DND-41 (cell line): ENCODE measurements around the gene NCOA3.

ENCODE experiments used
- ATAC-seq: fragments of 200-7000 bp; cut with Tn5 transposase; 3 replicates; pipeline ENCODE4 v1.9.1; 2021; ENCODE audit warnings: low read depth; ENCODE audit not compliant: insufficient read depth
- DNase-seq: peaks from one replicate; pipeline ENCODE4 v3.0.0-alpha.2; 2020
- H2AFZ ChIP-seq: 2 replicates; pipeline ENCODE4 v1.6.0; 2012; ENCODE audit warnings: low read depth, low read length
- H3K27ac ChIP-seq: 2 replicates; pipeline ENCODE4 v1.5.1; 2012; ENCODE audit warnings: low read length, inconsistent platforms
- H3K27me3 ChIP-seq: fragments of 200-600 bp; sonication (generic); 2 replicates; pipeline ENCODE4 v1.6.0; 2012; ENCODE audit warnings: low read length, mild to moderate bottlenecking, inconsistent platforms; ENCODE audit not compliant: insufficient read depth, poor library complexity
- H3K36me3 ChIP-seq: 2 replicates; pipeline ENCODE4 v1.5.1; 2012; ENCODE audit warnings: low read length, inconsistent platforms; ENCODE audit not compliant: insufficient read depth
- H3K4me1 ChIP-seq: 2 replicates; pipeline ENCODE4 v1.5.1; 2012; ENCODE audit warnings: mild to moderate bottlenecking, low read length; ENCODE audit not compliant: insufficient read depth
- H3K4me2 ChIP-seq: 2 replicates; pipeline ENCODE4 v1.6.0; 2012; ENCODE audit warnings: mild to moderate bottlenecking, moderate library complexity, low read length, inconsistent platforms; ENCODE audit not compliant: insufficient read depth
- H3K4me3 ChIP-seq, 2 experiments: fragments of 200-600 bp in 1 of 2; shearing (Covaris generic) in 1 of 2; 2 replicates each; pipeline ENCODE4 v1.5.1; 2012 to 2016; ENCODE audit warnings: inconsistent platforms in 2 of 2, low read length in 2 of 2, mild to moderate bottlenecking in 2 of 2, low read depth in 1 of 2, moderate library complexity in 1 of 2
- H3K79me2 ChIP-seq: 2 replicates; pipeline ENCODE4 v1.6.0; 2012; ENCODE audit warnings: low read length, inconsistent platforms; ENCODE audit not compliant: insufficient read depth
- H3K9ac ChIP-seq: 2 replicates; pipeline ENCODE4 v1.6.0; 2012; ENCODE audit warnings: low read depth, mild to moderate bottlenecking, inconsistent platforms, low read length, moderate library complexity
- H3K9me3 ChIP-seq: 2 replicates; pipeline ENCODE4 v1.5.1; 2012; ENCODE audit warnings: low read length, moderate library complexity, mild to moderate bottlenecking, inconsistent platforms; ENCODE audit not compliant: insufficient read depth, severe bottlenecking
- H4K20me1 ChIP-seq: 2 replicates; pipeline ENCODE4 v1.6.0; 2012; ENCODE audit warnings: low read length; ENCODE audit not compliant: insufficient read depth
- CTCF ChIP-seq: IDR thresholded peaks from 2 replicates; pipeline ENCODE4 v1.5.1; 2012; ENCODE audit warnings: borderline replicate concordance, low read length, moderate library complexity, mild to moderate bottlenecking; ENCODE audit not compliant: poor library complexity, severe bottlenecking; ENCODE audit errors: extremely low read depth
- EZH2 ChIP-seq: IDR thresholded peaks from 3 replicates; pipeline ENCODE4 v1.6.1; 2012; ENCODE audit warnings: borderline replicate concordance, low read depth, mild to moderate bottlenecking, moderate library complexity, low read length, inconsistent platforms; ENCODE audit not compliant: severe bottlenecking

The NCOA3 gene

GRCh38 chr20:47534405-47534804, 32.7 kb downstream of the NCOA3 start:
- no peaks in the 10 kb centered on the region for H3K36me3 ChIP-seq
- peaks cover 54% of the 10 kb centered on the region for H3K79me2 ChIP-seq
- H3K4me2 ChIP-seq: no peak overlapping the region

GRCh38 chr20:47535088-47535487, 33.4 kb downstream of the NCOA3 start:
- Histone ChIP-seq H2AFZ (no peak overlapping the region), H3K4me3 (no peak overlapping the region), H3K9me3 (no peaks in the 10 kb centered on the region), H4K20me1 (peaks cover 11% of the 10 kb centered on the region; the same call in 1 of the 2 replicates), H3K4me2 (no peak overlapping the region), H3K4me1 (no peaks in the 10 kb centered on the region), H3K27ac (no peak overlapping the region), H3K27me3 (no peaks in the 10 kb centered on the region), H3K9ac (no peak overlapping the region), H3K79me2 (peaks cover 53% of the 10 kb centered on the region), H3K36me3 (no peaks in the 10 kb centered on the region)
- DNase-seq (no peak), ATAC-seq (no peak)
- TF ChIP-seq EZH2 (no peak), CTCF (peak; percentile 41)

More at GRCh38 chr20:47534405-47534804, 32.7 kb downstream of the NCOA3 start:
- peaks cover 11% of the 10 kb centered on the region; the same call in 1 of the 2 replicates for H4K20me1 ChIP-seq
- no peaks in the 10 kb centered on the region for H3K4me1 ChIP-seq
- no peaks in the 10 kb centered on the region for H3K9me3 ChIP-seq
- H3K27ac ChIP-seq: no peak overlapping the region
- H3K4me3 ChIP-seq: no peak overlapping the region
- H3K27me3 ChIP-seq: no peaks in the 10 kb centered on the region
- no peak overlapping the region for H3K9ac ChIP-seq
- H2AFZ ChIP-seq: no peak overlapping the region
- TF ChIP-seq CTCF (no peak), EZH2 (no peak)
- DNase-seq (no peak), ATAC-seq (no peak)

DNA sequence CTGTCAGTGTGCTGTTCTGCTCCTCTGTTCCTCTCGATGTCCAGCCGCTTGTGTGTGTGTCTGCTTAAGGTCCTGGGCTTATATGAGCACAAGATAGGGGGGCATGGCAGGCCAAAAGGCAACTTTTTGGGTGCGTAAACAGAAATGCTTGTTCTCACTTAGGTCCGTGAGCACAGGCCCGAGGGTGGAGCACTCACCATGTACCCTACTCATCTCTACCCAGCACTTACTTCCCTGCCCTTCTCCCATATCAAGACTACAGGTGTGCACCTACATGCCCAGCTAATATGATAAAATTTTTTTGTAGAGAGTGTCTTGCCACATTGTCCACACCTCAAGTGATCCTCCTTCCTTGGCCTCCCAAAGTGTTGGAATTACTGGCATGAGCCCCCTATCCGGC, 34.3 kb downstream of the NCOA3 start:
- Histone ChIP-seq H3K9ac (no peak overlapping the region), H3K27me3 (no peaks in the 10 kb centered on the region), H3K4me1 (no peaks in the 10 kb centered on the region), H3K27ac (no peak overlapping the region), H3K4me2 (no peak overlapping the region), H3K79me2 (peaks cover 51% of the 10 kb centered on the region), H3K36me3 (no peaks in the 10 kb centered on the region), H3K4me3 (no peak overlapping the region), H3K9me3 (no peaks in the 10 kb centered on the region), H2AFZ (no peak overlapping the region), H4K20me1 (peaks cover 11% of the 10 kb centered on the region; the same call in 1 of the 2 replicates)
- ATAC-seq (no peak), DNase-seq (no peak)
- TF ChIP-seq CTCF: no peak
- TF ChIP-seq EZH2: no peak
